Gastroesophageal sphincter (tissue), 3 donors: ENCODE measurements around the gene SYT8.

Experiments used
- EP300 ChIP-seq: sonication (generic); formaldehyde crosslinking; IDR thresholded peaks from one replicate; pipeline ENCODE4 v1.6.1; 2017; ENCODE audit warnings: antibody characterized with exemption, mild to moderate bottlenecking
- POLR2A ChIP-seq, 2 donors: fragments of 450-650 bp; IDR thresholded peaks; one replicate each; pipeline ENCODE4 v1.6.1; 2017; ENCODE audit warnings: antibody characterized with exemption in 2 of 2, mild to moderate bottlenecking in 2 of 2, moderate library complexity in 1 of 2
- TF ChIP-seq, protein P1 (sequence below), 4 experiments: fragments of 200-600 bp in 2 of 4; fragments of 450-650 bp in 2 of 4; sonication (generic) in 1 of 4; IDR thresholded peaks; one replicate each; pipeline ENCODE4 v1.5.1; 2017 to 2019; ENCODE audit warnings: antibody characterized with exemption in 4 of 4, mild to moderate bottlenecking in 2 of 4, moderate library complexity in 2 of 4

DNA sequence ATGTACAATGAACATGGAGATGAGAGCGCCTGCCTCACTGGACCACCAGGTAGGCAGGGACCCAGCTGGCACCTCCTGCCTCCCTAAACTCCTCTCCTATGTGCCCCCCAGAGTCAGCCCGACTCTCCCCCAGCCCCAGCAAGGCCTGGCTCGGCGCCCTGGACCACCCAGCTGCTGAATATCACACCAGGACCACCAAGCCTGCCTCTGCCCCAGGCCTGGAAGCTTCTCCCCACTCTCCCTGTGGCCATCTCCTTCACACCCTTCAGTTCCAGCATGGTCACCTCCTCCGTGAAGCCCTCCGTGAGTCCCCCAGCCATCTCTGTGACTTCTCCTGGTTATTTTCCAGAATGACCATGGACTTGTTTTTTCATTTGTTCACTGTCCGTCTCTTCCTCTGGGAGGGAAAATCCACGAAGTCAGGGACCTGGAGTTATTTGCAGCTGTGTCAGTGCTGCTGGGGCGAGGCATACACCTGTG is 11.7 kb downstream of the SYT8 start:
- no peak for TF ChIP-seq POLR2A (IDR thresholded peaks at IDR 0.05)
- TF ChIP-seq, protein P1, sequence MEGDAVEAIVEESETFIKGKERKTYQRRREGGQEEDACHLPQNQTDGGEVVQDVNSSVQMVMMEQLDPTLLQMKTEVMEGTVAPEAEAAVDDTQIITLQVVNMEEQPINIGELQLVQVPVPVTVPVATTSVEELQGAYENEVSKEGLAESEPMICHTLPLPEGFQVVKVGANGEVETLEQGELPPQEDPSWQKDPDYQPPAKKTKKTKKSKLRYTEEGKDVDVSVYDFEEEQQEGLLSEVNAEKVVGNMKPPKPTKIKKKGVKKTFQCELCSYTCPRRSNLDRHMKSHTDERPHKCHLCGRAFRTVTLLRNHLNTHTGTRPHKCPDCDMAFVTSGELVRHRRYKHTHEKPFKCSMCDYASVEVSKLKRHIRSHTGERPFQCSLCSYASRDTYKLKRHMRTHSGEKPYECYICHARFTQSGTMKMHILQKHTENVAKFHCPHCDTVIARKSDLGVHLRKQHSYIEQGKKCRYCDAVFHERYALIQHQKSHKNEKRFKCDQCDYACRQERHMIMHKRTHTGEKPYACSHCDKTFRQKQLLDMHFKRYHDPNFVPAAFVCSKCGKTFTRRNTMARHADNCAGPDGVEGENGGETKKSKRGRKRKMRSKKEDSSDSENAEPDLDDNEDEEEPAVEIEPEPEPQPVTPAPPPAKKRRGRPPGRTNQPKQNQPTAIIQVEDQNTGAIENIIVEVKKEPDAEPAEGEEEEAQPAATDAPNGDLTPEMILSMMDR (IDR thresholded peaks at IDR 0.05) = no peak
- TF ChIP-seq EP300 = no peak
